IPS-NIHi7 (cell line): Measurements from ENCODE around the gene KRT82.
A peak's percentile ranks its signal among the peaks of the same experiment; 100 is the strongest.

Experiments
- DNase-seq: peaks from one replicate; pipeline ENCODE4 v3.0.0; 2012; ENCODE audit warnings: mixed read lengths; ENCODE audit errors: extremely low spot score

Gene KRT82

DNA sequence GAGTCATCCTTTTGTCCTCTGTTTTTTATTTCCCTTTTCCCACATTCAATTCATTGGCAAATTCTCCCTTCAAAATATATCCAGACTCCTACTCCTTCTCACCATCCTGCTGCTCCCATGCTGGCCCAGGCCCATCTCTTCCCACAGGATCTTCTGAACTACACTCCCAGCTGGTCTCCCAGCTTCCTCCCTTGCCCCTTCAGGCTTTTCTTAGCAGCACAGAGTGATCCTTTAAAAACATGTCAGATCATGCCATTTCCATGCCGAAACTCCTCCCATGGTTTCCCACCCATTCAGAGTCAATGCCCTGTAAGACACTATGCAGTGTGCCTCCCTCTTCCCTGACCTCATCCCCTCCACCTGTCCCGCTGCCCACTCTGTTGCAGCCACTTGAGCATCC lies 18.3 kb downstream of the KRT82 start:
- DNase-seq = no peak

DNA sequence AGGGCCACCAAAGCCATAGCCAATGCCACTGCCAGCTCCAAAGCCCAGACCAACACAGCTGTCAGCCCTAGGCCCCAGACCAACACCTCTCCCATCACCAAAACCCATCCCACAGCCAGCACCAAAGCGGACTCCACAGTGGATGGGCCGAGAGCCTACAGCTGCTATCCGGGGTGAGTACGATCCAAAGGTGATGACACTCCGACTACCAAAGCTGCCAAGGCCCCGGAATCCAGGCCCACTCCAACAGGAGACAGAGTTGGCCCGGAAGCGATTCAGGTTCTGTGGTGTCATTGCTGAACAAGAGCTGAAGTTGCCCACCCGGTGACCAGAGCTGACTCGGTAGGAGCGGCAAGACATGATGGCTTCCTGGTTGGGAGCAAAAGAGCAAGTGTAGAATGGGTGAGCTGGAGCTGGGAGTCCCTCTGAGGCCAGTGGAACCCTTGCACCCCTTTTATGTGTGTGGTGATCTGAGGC lies 20.9 kb downstream of the KRT82 start, which contains the start of gene KRT84:
TSS of gene KRT84 (minus strand) at position 427 of the 477 bp plus-strand sequence. CDS start at position 360, 67 bp downstream.
- DNase-seq = no peak

DNA sequence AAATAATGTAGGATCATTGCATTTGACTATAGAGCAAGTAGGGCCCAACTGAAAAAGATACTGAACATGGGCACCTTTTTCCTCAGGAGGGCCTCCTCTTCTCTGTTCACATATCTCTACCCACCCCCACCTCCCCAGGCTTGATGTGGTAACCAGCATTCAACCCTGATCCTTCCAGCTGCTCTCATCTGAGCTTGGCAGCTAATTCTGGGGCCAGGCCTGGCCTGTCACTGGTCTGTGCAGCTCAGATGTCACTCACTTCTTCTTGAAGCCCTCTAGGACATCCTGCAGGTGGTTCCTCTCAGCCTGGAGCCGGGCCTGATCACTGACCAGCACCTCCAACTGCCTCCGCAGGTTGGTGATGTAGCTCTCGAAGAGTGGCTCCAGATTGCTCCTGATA lies 22.8 kb downstream of the KRT82 start:
- DNase-seq = no peak

DNA sequence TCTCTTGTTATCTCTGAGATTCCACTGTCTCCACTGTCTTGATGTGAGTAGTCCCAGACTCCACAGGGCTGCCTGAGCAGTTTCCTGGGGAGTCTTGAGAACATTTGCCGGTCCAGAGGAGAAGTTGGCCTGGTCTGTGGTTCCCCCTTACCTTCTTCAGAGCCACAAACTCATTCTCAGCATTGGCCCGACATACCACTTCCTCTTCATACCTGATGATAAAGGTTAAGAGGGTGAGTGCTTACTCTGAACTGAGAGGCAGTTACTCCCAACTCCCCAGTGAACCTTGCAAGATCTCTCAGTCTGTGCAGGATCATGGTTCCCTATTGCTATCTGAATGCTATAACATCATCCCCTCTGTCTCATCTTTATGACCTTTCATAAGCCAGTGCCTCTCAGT lies 23.3 kb downstream of the KRT82 start:
- DNase-seq = no peak

DNA sequence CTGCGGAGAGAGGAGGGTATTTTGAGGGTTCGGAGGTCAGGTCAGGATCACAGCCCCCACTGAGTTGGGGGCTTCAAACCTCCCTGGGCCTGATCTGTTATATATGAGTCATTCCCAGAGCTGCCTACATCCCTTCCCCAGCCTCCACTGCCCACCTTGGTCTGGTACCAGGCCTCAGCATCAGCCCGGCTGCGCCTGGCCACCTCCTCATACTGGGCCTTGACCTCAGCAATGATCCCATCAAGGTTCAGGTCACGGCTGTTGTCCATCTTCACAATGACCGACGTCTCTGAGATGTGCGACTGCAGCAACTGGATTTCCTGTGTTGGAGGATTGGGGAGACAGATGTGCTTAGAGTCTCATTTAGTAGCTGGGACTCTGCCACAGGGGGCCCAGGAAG lies 24.9 kb downstream of the KRT82 start:
- no peak for DNase-seq

DNA sequence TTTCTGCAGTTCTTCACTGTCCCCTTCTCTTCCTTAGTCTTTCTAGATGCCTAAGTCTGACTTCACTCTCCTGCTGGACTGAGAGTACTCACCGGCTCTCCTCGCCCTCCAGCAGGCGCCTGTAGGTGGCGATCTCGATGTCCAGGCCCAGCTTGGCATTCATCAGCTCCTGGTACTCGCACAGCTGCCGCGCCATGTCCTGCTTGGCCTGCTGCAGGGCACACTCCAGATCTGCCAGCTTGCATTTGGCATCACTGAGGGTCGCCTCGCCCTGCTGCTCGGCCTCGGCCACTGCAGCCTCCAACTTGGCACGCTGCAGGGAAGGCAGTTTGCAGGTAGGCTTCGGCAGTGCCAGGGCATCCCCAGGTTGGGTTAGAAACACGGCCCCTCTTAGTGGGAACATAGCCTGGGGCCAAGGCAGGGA lies 25.9 kb downstream of the KRT82 start:
- peak; percentile 43 for DNase-seq

DNA sequence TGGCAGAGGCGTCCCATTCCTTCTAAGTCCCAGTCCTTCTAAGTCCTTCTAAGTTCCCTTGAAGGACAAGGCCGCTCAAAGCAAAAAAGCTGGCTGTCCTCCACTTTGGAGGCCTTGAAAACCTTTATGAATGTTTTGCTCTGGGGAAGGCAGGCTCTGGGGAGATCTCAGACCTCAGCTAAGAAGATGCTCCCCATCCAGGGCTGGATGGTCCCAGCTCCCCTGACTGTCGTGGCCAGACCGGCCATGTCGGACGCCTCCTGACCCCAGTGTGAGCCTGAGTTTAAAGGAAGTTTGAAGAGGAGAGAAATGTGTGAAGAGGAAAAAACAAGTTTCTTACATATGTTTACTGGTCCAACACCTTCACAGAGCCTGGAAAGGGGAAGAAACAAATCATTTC lies 26.6 kb downstream of the KRT82 start:
- DNase-seq = no peak

DNA sequence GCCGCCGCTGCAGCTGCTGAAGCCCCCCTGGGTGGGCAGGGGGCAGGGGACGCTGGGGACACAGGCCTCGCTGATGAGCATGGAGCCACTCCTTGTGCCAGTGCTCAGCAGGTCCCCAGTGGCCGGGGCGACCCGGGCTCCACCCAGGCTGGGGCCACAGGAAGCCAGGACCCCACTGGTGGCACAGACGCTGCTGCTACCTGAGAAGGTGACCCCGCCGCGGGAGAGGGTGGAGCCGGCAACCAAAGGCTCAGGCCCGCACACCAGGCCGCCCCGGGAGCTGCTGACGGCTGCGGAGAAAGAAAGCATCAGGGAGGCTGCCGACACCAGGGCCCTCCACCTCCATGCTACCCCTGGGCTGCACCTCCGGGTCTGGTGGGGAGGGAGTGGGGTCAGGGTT lies 28.0 kb downstream of the KRT82 start:
- DNase-seq = no peak

DNA sequence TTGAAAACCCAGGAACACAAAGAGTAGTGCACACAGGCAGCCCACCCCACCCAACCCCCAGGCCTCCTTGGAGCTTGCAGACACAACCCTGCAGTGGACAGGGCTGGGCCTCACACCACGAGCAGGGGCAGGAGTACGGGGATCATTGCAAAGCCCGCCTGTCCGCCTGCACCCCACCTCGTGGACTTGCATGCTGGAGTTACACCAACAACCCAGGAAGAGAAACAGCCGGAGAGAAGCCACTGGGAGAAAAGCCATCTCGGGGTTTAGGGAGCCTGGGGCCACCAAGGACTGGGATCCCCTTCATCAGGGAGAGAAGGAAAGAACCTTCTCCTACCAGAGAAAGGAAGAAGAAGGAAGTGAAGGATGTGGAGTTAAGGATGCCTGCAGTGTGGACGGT lies 28.9 kb downstream of the KRT82 start:
- no peak for DNase-seq

DNA sequence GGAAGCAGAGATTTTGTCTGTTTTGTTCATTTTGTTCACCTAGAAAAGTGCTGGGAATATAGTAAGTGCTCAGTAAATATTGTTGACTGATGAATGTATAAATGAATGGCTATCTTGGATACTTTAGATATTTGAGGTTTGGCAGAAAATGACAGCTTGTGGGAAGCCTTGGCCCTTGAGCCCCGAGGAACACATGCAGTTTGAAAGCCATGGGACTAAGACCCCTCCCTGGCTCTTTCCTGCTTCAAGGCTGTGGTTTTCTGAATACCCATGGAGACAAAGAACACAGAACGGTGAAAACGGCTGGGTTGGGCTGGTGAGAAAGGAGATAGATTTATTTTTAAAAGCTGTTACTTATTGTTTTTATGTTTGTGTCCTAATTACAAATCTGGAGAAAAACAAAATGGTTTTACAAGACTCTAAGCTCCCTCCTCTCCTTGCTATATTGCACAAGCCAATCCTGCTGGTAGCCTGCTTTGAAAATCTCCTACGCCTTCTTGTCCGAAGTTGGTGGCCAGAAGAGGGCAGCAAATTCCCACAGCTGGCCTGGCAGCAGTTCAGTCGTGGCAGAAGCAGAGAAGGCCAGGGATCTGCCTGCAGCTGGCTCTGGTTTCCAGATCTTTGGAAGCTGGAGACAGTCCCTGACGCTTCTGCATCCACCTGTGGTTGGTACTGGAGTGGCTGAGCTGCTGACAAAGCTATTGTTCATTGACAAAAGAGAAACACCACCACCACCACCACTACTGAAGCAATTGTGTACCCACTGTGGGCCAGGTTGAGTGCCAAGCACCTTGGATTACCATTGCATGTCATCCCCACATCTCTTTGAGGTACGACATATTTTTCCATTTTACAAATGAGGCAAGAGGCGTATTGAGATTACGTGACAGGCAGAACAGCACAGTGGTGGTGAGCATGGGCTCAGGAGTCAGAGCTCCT lies 33.6 kb downstream of the KRT82 start:
- peak; percentile 92 for DNase-seq

DNA sequence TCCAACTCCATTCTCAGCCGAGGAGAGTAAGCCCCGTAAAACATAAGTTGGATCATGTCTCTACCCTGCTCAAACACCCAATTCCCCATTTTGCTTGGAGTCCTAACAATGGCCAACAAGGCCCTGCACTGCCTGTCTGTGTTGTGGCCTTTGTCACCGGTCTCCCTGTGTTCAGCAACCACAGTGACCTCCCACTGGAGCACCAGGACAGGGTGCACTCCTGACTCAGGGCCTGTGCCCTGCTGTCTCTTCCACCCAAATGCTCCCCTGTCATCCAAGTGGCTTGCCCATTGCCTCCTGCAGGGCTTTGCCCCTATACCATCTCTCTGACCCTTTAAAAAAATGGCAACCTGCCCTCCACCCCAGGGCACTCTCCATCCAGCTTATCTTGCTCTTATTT lies 34.4 kb downstream of the KRT82 start:
- no peak for DNase-seq

DNA sequence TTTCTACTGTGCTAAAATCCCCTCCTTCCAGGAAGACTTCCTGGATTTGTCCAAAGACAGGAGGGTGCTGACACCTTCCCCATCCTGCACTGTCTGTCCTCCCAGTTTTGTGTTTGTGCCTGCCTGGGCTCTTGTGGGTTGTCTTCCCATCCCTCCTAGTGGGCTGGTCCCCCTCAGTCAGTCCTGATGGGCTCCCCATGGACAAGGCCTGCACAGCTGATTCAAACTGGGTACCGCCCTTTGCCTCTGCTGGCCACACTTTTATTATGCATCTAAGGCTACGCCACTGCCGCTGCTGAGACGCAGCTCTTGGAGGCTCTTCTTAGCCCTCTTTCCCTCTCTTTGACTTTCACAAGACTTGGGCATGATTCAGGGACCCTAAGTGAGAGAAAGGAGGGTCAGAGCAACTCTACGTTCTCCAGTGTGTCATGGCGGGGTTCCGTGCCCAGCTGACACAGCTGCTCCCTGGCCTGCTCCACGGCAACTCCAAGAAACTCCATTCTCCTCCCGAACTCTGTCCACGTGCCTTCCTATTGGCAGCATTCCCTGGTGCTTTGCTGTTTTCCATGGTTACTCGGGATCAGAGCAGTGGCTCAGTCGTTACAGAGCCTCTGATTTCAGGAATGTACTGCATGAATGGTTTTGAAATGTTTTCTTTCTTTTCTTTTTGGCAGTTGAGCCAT lies 35.1 kb downstream of the KRT82 start:
- no peak for DNase-seq

DNA sequence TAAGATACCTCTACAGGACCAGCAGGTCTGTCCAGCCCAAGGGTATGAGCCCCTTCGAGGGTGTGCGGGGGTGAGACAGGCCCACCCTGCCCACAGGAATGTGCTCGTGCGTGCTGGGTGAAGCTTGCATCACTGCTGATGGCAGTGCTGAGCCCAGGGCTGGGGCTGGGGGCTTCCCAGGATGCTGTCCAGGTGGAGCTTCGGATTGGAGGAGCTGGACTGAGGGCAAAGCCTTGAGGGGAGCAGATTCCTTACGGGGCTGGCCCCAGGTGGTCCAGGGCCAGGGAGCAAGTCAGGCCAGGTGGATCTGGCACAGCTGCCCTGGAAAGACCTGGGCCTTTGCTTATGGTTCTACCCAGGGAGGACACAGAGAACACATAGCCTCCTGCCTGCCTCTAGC lies 36.3 kb downstream of the KRT82 start:
- no peak for DNase-seq

DNA sequence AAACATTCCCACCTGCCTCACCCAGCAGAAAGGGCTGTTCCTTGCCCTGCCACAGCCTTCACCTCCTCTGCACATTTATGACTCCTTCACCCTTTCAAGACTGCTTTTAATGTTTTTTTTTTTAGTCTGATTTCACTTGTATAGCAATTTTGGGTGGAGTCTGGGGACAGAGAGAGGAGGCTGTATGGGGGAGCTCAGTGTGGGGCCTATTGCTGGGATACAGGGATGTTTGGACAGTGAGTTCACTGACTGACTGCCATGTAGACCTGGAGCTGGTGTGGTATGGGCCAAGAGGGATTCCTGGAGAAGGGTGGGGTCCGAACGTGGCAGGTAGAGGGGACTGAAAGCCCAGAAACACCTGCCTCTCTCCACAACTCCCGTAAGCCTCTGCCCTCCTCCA lies 36.9 kb downstream of the KRT82 start:
- DNase-seq = no peak

DNA sequence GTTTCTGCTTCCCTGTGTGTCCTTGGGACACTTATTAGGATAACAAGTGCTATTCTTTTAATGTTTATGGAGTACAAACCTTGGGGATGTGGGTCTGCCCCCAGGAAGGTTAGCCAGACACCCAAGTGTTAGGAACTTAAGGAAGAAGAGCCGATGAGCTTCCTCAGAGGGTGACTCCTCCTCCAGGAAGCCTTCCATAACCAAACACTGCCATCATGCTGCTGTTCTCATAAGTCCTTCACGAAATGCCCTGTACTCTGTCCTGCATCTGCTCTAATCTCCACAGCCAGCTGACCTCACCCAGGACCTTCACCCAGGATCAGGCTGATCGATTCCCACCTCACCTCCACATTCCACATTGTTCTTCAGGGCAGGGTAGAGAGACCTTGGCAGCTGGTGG lies 37.6 kb downstream of the KRT82 start:
- DNase-seq = no peak

DNA sequence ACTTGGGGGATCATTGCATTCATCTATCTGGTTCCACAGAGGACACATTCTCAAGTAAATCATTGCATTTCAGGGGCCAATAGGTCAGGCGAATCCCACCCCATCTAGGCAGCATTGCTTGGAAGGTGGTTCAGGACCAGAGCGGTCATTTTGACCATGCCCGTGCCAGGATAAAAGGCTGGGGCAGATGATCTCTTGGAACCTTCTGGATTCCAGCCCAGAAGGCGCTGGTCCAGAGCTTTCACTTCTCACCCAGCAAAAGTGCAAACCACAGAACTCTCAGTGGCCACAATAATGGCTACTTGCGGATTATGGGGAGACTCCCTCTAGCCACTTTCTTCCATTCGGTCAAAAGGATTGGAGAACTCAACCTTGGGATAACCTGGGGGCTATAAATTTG lies 38.3 kb downstream of the KRT82 start:
- no peak for DNase-seq

DNA sequence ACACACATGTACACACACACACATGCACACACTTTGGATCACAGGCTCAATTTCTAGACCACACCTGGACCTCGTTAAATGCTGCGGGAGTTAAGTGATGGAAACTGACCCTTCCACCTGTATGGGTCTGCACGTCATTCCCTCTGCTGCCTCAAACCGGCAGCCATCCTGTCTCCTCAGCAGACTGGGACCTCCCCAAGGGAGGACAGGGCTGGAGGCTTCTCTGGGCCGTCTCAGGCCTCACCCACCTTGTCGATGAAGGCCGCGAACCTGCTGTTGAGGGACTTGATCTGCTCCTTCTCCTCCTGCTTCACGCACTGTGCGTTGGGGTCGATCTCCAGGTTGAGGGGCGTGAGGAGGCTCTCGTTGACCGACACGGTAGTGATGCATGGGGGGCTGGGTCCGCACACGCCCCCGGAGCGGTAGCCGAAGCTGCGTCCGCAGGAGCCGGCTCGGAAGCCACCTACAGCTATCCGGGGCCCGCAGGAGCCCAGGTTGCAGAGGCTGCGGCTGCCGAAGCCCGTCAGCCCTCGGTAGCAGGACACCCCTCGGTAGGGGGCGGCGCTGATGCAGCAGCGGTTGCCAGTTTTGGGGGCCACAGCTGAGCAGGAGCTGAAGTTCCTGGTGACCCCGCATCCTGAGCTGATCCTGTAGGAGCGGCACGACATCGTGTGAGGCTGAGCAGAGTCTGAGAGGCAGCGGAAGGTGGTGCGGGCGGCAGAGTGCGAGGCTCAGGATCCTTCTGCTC lies 39.2 kb downstream of the KRT82 start, which contains the start of gene KRT85:
TSS of gene KRT85 (minus strand) at position 744 of the 748 bp plus-strand sequence. CDS start at position 668, 76 bp downstream.
- DNase-seq = no peak

DNA sequence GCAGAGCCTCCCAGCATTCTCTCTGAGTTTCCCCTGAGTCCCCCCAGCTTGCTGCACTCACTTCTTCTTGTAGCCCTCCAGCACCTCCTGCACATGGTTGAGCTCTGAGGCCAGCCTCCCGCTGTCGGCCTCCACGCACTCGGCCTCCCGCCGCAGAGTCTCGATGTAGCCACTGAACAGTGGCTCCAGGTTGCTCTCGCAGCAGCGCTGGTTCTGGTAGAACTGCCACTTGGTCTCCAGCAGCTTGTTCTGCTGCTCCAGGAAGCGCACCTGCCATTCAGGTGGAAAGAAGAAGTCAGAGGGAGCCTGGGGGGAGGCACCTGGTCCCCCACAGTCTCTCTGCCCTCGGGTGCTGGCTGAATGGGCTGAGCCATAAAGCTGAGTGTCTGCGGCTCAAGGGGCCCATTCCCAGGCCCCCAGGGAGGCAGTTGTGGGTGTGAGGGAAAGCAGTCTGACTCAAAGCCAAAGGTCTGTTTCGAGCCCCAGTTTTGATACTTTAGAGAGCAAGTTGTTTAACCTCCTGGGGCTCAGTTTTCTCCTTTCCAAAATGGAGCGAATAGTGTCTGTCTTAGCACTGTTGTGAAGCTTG lies 41.1 kb downstream of the KRT82 start:
- DNase-seq = no peak

DNA sequence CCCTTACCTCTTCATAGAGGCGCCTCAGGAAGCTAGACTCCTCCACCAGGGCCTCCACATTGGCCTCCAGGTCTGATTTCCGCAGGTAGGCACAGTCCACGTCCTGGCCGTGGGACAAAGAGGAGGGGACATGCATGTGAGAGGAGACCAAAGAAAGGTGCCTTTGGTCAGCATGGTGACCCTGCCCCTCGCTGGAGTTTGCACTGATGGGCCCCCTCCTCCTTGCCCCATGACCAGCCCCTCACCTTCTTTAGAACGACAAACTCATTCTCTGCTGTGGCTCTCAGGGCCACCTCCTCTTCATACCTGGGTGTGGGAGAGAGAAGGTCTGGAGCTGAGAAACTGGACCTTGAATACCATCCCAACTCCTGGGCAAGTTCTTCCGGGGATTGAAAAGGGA lies 42.1 kb downstream of the KRT82 start:
- no peak for DNase-seq

DNA sequence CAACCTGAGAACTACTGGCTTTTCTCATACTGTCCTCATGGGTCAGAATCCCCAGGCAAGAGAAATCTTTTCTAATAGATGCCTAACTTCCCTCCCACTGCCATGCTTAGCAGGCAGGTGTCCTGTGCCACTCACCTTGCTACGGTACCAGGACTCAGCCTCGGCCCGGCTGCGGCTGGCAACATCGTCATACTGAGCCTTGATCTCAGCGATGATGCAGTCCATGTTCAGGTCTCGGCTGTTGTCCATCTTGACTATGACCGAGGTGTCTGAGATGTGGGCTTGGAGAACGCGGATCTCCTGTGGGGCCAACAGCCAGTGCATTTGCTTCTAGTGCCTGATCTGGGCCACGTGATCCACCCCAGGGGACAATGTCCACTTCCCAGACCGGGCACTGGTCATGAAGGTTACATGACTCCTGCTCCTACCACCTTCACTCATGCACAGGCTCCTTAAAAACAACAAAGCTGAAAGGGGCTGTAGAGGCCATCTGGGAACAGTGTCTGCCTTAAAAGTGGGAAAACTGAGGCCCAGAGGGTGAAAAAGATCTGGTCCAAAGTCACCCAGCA lies 42.9 kb downstream of the KRT82 start:
- DNase-seq = no peak

DNA sequence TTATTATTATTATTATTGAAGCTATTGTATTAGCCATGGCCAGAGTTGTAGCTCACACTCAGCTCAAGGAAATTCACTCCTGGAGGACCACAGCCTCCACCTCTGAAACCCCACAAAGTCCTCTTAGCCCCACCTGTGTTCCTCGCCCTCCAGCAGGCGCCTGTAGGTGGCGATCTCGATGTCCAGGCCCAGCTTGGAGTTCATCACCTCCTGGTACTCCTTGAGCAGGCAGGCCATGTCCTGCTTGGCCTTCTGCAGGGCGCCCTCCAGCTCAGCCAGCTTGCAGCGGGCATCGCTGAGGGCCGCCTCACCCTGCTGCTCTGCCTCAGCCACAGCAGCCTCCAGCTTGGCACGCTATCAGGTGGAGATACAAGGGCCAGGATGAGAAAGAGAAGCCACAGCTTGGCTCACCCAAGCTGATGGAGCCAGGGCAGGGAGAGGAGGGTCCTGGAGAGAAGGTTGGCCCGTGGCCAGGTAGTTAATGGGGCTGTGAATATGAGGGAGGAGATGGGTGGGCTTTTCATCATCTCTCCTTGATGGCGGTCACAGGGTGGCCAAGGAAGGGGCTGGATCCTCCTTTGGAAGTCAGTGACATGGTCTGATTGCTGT lies 43.9 kb downstream of the KRT82 start:
- peak; percentile 40 for DNase-seq
